HG02610 (cell line): ENCODE measurements around the gene NF1.
"Not testable (repeated sequence)": the region's sequence is repeated elsewhere in the genome, so short reads cannot be mapped to it uniquely, and the experiment has no call there.

ENCODE experiments used
- ATAC-seq: cut with Tn5 transposase; IDR thresholded peaks from one replicate; pipeline ENCODE4 v1.9.1; 2021; ENCODE audit warnings: mild to moderate bottlenecking, moderate library complexity; ENCODE audit not compliant: unreplicated experiment

The NF1 gene

DNA sequence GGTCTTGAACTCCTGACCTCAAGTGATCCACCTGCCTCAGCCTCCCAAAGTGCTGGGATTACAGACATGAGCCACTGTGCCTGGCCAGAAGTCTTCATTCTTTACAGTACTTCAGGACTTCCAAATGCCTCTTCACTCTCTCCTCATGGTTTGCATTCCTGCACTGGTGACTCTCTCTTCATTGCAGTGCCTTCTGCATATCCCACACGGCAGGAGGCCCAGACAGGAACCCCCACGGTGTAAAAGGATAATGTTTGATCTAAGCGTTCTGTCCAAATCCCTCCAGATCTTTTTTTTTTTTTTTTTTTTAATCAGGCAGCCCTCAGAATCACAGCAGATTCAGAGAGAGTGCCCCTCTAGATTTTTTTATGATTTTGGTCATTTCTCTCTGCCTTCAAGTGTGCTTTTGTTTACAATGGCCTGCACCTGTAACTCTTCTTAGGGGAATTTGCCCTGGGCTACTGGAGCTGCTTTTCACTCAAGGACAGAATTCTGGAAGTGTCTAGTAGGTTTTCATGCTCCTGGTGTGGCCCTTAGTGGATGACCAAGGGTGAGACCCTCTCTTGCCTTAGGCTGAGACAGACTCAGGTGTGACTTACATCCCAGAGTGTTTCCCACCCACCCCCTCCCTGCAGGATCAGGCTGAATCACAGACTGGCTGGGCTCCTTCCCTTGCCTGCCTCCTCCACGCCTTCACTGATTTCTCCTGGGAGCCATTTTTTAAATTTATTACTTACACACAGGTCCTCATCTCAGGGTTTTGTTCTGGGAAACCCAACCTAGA lies 19.8 kb upstream of the NF1 start:
- ATAC-seq: no peak

DNA sequence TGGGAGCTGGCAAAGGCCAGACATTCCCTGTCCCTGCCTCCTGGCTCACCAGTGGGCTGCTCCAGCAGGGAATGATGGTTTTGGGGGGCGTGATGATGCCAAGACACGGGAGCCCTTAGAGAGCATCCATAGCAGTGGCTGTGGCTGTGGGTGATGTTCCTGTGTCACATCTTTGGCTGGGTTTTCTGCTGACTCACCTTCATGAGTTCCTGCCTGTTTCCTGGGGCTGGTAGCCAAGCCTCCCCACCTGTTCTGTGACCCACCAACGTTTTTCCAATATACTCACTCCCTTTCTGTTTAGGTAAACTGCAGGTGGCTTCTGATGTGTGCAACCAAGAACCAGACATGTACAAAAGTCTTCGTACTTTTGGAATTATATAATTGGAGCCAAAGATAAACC lies 16.5 kb upstream of the NF1 start:
- no peak for ATAC-seq

DNA sequence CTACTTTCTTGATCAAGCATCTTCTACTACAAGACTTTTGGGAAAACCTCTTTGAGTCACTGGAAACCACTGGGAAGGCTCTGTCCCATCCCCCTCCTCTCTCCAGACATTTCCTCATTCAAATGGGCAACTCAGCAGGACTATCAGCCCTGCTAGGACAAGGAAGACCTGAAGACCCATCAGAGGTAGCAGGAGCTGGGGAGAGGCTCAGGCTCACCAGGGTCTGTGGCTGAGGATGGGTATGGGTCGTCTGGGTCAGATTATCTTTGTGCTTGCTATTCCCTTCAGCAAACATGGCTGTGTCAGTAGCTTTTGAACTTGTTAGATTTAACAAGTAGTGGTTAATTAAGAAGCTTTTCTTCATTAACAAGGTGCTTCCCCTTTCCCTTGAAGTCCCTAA lies 15.0 kb upstream of the NF1 start:
- no peak for ATAC-seq

DNA sequence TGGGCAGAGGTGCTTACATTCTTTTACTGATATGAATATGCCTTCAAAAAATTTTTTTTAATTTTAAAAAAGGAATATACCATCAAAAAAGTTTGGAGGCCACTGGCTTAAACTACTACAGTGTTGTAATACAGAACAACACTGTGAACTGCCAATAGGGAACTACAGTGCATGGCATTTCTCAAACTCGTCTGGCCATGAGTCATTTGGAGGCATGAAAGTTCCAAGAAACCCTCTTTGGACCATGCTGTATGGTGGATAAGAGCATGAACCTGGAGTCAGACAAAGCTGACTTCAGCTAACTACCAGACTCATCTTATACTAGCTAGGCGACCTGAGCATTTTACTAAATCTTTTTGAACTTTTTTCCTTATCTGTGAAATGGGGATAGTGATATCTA lies 9.2 kb upstream of the NF1 start:
- no peak for ATAC-seq

DNA sequence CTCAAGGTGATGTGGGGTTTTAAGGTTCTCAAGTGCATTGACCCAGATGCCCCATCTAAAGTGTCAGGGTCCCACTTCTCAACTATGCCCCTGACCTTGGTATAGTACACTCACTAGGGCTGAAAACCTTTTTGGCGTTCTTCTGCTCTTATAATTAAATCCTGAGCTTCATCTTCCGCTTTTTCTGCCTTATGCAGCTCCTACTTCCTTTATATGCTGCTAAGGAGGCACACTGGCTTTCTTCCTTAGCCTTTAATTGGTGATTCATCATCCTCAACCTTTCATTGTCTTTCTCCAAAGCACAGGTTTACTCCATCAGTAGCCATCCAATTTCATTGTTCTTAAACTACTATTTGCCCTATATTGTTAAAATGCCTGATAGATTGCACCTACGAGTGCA lies 5.3 kb upstream of the NF1 start:
- no peak for ATAC-seq

DNA sequence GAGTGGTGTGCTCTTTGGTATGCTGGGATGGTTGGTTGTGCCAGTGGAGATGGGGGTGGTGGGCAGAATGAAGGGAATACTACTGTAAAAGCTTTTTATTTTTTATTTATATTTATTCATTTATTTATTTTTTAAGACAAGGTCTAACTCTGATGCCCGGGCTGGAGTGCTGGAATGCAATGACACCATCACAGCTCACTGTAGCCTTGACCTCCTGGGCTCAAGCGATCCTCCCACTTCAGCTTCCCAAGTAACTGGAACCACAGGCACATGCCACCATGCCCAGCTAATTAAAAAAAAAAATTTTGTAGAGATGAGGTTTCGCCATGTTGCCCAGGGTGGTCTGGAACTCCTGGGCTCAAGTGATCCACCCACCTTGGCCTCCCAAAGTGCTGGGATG lies 4.1 kb upstream of the NF1 start:
- ATAC-seq: not testable (repeated sequence)

DNA sequence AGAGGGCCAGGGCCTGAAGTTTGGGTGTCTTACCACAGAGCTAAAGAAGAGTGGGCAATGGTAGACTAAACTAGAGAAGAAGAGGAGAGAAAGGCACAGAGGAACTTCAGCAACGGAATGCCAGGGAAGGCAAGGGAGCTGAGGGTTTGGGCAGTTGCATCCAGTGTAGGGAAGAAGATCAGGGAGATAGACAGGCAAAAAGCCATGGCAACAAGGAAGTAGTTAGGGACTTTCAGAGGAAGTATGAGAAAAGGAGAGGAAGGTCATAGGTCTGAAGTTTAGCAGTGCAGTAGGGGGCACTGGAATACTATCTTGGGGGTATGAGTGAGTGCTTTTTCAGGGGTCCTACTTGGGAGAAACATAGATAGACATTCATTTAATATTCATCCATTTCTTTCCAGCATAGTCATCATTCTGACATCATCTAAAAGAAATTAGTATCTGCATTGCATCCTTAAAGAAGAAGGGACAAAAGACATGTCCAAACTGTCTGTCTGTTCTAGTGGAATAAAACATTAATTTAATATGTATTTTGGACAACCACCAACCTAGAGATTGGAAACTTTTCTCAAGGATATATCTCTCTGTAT lies 2.2 kb upstream of the NF1 start:
- no peak for ATAC-seq

DNA sequence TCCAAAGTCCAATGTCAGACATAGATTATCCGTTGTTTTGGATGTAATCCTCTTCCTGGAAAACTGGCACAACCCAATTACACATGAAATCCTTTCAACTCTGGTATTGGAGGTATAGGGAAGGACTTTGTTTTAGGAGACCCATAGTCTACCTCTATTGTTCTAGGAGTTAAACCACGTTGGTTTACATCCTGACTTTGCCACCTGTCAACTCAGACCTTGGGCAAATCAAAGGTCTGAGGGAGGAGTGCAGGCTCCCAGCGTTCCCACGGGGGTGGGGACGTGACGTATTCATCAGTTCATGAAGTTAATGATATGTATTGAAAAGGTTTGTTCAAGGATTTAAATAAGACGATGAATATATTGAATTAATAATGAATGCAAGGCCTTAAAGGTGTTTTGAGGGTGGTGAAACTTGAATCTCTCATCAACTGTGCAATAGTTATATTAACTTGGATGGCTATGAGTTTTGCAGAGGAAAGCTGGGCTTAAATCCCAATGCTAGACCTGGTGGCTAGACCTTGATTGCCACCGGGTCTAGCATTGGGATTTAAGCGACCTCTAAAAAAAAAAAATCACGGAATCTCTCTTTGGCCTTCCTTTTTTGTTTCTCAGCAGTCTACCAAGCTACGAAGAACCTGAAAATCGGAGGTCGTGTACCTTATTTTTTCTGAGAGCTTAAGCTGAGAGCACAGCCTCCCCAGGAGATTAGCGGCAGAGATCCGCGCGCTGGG lies 744 bp upstream of the NF1 start:
- ATAC-seq: no peak

DNA sequence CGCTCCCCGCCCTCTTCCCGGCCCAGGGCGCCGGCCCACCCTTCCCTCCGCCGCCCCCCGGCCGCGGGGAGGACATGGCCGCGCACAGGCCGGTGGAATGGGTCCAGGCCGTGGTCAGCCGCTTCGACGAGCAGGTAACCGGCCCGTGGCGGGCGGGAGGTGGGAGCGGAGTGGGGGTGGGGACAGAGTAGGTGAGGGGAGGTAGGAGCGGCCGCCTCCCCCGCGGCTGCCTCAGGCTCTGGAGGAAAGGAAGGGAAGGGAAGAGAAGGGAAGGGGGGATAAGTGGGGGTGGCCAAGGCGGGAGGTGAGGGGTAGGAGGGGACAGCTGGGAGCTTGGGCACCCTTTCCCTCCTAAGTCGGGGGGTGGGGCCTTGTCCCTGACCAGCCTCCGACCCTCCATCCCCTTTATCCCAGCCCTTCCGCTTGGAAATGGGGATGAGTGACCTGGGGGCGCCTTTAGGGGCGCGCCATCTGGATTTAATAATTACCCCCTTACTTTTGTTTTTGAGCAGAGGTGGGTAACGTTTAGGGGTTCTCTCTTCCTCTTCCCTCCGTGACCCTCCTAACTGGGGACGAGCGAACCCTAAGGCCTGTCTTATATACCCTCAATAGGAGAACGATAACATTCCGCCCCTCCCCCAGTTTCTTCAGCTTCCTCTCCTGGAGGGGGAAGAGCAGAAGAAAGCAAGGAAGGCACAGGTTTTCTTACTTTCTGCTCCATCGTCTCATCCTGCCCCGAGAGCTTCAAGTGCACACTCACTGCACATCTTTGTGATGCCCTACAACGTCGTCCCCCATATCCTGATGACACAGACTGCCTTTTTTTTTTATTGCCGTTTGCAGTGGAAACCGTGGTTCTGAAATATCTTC lies 694 bp downstream of the NF1 start:
- ATAC-seq: peak; percentile 16

DNA sequence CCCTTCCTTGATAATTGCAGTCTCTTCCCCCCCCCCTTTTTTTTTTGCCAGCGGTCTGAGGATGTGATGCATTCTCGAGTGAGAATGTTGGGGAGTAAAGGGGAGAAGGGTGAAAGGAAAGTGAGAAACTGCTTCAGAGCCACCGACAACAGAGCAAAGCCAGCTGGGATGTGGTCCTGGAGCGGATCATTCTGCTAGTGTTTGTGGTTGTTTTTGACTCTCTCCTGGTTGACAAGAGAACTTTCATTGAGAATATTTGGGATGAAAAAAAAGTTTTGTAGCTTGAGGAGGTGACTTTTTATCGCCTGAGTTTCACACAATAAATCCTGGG lies 1.3 kb downstream of the NF1 start:
- ATAC-seq: no peak

DNA sequence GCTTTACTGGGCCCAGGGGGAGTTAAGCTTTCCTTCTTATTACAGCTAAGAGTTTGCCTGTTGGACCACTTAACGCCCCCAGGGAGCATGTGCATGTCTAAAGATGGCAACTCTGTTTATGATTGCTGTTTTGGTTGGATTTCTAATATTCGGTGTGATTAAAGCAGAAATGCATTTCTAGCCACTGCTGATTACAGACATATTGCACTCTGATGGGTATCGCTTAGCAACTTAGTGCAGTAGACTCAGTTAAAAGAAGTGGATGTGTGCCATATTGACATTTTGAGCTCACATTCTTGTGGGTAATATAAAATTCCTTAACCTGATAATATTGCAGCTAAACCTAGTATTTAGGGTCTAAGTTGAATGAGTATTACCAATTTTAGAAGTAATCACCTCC lies 4.2 kb downstream of the NF1 start:
- no peak for ATAC-seq

DNA sequence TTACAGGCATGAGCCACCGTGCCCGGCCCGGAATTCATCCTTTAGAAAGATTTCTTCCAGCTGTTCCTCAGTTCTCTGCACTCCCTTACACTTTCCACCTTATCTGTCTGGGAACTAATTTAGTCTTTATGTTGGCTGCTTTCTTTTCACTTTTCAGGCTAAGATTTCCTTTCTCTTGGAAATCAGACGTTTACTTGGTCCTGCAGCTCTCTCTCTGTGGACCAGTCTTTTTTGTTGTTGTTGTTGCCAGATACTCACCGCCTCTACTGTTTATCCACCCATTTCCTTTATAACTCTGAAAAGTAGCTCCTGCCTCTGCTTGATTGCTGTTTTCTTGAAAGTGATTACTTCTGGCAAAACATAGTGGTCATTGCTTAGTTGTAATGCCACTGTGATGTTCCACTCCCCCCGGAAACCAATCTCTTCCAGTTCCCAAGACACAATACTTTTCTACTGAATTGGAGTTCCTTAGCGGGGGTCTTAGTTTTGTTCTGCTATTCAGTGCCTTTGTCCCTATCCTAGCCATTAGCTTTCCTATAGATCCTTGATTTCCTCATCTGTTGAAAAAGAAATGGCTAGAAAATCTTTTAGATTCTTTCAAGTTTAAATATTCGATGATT lies 6.2 kb downstream of the NF1 start:
- no peak for ATAC-seq

DNA sequence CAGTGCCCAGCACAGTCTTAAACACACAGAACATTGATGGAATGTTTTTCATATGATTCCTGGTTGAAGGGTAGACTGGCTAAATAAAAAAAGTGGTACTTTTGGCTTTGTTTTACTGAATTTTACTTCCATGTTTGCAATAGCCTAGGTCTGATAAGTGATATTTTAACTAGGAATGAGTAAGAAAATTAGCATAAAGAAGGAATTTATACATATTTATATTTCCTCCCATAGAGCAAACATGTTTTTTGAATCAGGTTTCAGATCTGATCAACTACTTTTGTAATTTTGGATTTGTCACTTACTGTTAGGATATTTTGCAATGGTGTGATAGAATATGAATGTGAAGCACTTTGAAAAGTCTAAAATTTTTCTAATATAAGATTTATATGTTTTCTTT lies 7.2 kb downstream of the NF1 start:
- ATAC-seq: no peak

DNA sequence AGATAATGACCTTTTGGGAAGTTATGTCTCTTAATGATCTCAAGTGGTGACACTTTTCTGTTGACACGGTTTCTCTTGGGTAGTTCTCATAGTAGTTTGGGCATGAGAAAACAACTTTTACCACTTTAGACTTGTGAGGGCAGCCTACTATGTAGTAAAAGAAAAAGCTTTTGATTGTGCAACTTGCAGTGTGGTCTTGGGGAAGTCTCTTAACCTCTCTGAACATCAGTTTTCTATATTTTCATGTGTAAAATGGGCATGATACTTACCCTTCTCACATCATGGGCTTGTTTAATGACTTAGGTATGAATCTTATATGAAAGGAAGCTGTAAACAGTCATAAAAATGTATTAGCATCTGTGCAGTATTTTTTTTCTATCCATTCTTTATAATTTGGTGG lies 11.2 kb downstream of the NF1 start:
- ATAC-seq: no peak

DNA sequence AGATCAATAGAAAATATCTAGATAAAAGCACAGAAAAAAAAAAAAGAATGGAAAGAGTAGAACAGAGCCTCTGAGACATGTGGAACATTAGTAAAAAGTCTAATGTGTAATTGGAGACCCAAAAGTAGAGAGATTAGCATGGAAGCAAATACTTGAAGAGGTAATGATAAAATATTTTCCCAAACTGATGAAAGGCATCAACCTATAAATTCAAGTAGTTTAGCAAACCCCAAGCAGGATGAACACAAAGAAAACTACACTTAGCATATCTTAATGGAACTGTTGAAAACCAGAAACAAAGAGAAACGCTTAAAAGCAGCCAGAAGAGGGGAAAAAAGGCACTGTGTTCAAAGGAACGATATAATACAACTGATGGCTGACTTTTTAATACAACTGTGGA lies 16.4 kb downstream of the NF1 start:
- no peak for ATAC-seq

DNA sequence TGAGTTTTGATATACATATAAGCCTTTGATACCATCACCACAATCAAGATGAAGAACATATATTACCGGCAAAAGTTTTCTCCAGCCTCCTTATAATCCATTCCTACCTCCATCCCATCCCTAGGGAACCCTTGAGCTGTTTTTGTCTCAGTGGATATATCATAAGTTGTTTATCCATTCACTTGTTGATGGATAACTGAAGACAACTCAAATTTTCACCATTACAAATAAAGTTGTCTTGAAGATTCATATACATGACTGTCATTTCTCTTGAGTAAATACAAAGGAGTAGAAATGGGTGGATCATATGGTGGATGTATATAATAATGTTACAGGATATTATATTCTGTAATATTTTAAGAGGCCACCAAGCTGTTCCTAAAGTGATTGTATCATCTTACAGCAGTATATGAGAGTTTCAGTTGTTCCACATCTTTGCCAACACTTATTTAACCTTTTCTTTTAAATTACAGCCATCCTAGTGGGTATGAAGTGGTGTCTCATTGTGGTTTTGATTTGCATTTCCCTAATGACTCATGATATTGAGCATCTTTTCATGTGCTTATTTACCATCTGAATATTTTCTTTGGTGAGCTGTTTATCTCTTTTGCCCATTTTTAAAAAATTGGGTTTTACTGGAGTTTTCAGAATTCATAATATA lies 17.4 kb downstream of the NF1 start:
- ATAC-seq: no peak

DNA sequence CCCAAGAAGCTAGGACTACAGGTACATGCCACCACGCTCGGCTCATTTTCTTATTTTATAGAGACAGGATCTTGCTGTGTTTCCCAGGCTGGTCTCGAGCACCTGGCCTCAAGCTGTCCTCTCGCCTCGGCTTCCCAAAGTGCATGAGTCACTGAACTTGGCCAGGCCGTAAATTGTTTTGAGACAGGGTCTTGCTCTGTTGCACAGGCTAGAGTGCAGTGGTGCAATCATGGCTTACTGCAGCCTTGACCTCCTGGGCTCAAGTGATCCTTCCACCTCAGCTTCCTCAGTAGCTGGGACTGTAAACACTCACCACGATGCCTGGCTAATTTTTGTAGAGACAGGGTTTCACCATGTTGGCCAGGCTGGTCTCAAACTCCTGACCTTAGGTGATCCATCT lies 18.6 kb downstream of the NF1 start:
- ATAC-seq: not testable (repeated sequence)

DNA sequence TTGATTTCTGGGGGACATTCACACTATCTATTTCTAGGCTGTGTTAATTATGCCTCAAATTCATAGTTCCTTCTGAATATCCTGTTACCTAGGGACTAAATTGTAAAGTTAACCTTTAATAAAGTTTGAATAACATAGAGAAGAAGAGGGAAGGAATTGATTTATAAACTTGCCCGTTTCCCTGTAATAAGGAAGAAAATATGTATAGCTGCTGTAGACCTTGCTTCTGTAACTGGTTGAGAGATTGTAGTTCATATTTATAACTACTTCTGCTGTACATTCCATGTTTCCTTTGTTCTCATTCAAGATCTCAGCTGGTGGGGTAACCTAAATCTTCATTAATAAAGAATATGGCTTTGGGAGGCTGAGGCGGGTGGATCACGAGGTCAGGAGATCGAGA lies 19.2 kb downstream of the NF1 start:
- no peak for ATAC-seq

DNA sequence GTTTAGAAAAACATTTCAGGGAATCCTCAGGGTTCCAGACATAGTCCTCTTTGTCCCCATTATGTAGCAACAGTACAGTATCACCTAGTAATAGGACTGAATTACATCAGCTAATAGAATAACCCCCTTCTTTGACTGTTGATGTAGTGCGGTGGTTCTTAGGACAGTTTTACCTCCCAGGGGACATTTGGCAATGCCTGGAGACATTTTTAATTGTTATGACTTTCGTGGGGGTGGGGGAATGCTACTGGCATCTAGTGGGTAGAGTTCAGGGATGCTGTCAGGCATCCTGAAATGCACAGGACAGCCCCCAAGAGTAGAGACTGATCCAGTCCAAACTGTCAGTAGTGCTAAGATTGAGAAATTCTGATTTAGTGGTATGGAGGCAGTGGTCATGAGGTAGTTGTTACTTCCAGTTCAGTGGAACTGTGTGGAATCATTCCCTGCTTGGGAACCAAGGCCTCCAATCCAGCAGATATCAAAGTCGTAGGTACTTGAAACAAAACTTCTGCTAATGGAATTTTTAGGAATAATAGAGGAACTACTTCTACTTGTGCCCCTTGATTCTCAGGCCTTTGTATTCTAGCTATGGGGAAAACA lies 20.3 kb downstream of the NF1 start:
- no peak for ATAC-seq

DNA sequence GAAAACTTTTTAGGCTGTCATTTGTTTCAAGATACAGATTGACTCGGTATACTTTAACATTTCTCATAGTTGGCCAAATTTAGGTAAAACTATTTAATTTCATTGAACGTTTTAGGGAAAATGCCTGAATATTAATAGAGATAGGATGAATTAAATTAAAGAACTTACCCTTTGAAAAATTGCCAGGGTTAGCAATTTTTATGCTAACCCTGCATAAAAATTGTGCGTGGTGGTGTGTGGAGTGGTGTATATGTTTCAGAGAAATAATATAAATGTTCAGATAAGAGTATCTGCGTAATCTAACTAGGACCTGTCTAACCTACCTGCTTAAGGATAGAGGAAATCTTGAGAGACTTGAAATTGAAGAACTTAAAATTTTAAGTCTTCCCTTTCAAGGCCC lies 21.4 kb downstream of the NF1 start:
- ATAC-seq: no peak
